HUES6 (cell line): ENCODE data around the gene CACNG4.

Source experiments
- H3K27ac ChIP-seq: 2 replicates; pipeline ENCODE4 v1.7.0; 2013; ENCODE audit warnings: low read depth, mild to moderate bottlenecking, low read length, inconsistent platforms
- H3K27me3 ChIP-seq: 2 replicates; pipeline ENCODE4 v1.6.1; 2013; ENCODE audit warnings: low read length; ENCODE audit not compliant: control insufficient read depth, insufficient read depth
- H3K36me3 ChIP-seq: 2 replicates; pipeline ENCODE4 v1.6.1; 2013; ENCODE audit warnings: low read length; ENCODE audit not compliant: control insufficient read depth, insufficient read depth
- H3K4me1 ChIP-seq: 2 replicates; pipeline ENCODE4 v1.6.1; 2013; ENCODE audit warnings: low read length; ENCODE audit not compliant: control insufficient read depth, insufficient read depth
- H3K4me3 ChIP-seq: 2 replicates; pipeline ENCODE4 v1.5.1; 2013; ENCODE audit warnings: low read depth, low read length
- H3K9ac ChIP-seq: one replicate; pipeline ENCODE4 v1.6.1; 2013; ENCODE audit warnings: mild to moderate bottlenecking, low read length
- H3K9me3 ChIP-seq: 2 replicates; pipeline ENCODE4 v1.6.1; 2013; ENCODE audit warnings: low read depth, low read length; ENCODE audit not compliant: control insufficient read depth, insufficient read depth

The CACNG4 gene

GRCh38 chr17:67018471-67019434, 54.2 kb downstream of the CACNG4 start:
- Histone ChIP-seq H3K9me3 (no peaks in the 10 kb centered on the region), H3K27me3 (no peaks in the 10 kb centered on the region), H3K27ac (no peak overlapping the region), H3K4me3 (no peak overlapping the region), H3K36me3 (no peaks in the 10 kb centered on the region), H3K9ac (no peak overlapping the region), H3K4me1 (peaks cover 5% of the 10 kb centered on the region; the same call in 1 of the 2 replicates)

GRCh38 chr17:67019809-67020208, 55.3 kb downstream of the CACNG4 start:
- Histone ChIP-seq H3K4me3 (no peak overlapping the region), H3K9me3 (no peaks in the 10 kb centered on the region), H3K27me3 (no peaks in the 10 kb centered on the region), H3K36me3 (no peaks in the 10 kb centered on the region), H3K9ac (no peak overlapping the region), H3K27ac (no peak overlapping the region), H3K4me1 (peaks cover 5% of the 10 kb centered on the region; the same call in 1 of the 2 replicates)

DNA sequence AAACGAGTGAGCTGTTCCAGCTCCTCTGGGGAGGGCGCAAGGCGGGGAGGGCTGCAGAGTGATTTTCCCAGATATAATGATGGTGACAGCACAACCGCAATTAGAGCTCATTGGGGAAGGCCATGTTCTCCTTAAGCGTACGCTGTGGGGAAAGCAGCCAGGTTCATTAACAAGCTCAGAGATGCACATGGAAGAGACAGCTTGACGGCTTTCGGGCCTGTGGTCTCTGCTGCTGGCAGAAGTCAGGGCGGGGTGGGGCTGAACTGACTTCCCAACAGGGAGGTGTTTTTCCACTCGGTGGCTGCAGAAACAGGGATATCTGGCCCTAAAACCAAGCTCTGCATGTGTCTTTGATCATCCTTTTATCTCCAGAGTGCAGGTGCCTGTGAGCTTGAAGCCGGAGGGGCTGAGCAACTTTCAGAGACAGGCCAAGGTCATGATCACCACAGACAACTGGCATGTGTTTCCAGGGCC, 55.8 kb downstream of the CACNG4 start:
- Histone ChIP-seq H3K4me3 (no peak overlapping the region), H3K9ac (no peak overlapping the region), H3K9me3 (no peaks in the 10 kb centered on the region), H3K27ac (no peak overlapping the region), H3K36me3 (no peaks in the 10 kb centered on the region), H3K4me1 (peaks cover 5% of the 10 kb centered on the region; the same call in 1 of the 2 replicates), H3K27me3 (no peaks in the 10 kb centered on the region)

- Histone ChIP-seq H3K4me3 (no peak overlapping the region), H3K36me3 (no peaks in the 10 kb centered on the region), H3K27me3 (no peaks in the 10 kb centered on the region), H3K9ac (no peak overlapping the region), H3K27ac (no peak overlapping the region), H3K4me1 (peaks cover 5% of the 10 kb centered on the region; the same call in 1 of the 2 replicates), H3K9me3 (no peaks in the 10 kb centered on the region)
These were observed 56.7 kb downstream of the CACNG4 start for GRCh38 chr17:67021196-67021595.

DNA sequence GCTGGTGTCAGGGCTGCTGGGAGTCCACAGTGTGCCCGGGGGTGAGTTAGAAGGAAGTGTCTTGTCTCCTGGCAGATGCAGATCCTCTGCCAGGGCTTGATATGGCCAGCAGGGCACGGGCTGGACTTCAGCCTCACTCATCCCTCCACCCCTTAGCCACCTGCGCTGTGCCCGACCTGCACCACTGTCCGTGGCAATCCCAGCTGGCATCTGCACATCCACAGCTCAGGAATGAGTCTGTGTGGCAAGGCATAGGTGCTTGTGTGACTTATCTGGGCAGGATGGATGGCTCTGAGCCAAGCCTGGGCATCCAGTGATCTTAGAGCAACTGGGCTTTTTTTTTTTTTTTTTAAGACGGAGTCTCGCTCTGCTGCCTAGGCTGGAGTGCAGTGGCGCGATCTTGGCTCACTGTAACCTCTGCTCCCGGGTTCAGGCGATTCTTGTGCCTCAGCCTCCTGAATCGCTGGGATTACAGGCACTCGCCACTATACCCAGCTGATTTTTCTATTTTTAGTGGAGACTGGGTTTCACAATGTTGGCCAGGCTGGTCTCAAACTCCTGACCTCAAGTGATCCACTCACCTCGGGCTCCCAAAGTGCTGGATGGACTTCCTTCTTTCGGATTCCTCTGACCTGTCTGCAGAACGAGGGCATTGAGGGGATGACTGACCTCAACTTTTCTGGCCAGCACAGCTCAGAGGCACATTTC, 57.4 kb downstream of the CACNG4 start:
- Histone ChIP-seq H3K4me3 (no peak overlapping the region), H3K4me1 (peaks cover 5% of the 10 kb centered on the region; the same call in 1 of the 2 replicates), H3K27me3 (no peaks in the 10 kb centered on the region), H3K9me3 (no peaks in the 10 kb centered on the region), H3K9ac (no peak overlapping the region), H3K27ac (no peak overlapping the region), H3K36me3 (no peaks in the 10 kb centered on the region)

DNA sequence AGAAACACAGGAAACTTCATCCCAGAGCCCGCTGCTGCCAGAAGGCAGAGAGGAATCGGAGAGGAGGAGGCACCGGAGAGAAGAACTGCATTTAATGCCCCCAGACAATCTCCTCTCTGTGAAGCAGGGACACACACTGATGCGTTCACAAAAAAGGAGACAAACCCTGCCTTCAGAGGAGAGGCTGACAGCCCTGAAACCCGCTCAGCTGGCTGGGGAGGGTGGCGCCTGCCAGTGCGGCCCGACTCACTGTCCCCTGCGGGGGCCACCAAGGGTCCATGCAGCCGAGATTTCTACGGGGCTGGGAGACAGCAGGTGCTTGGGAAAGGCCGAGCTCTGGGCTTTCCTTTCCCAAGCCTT, 57.9 kb downstream of the CACNG4 start:
- H3K27me3 ChIP-seq, result no peaks in the 10 kb centered on the region

DNA sequence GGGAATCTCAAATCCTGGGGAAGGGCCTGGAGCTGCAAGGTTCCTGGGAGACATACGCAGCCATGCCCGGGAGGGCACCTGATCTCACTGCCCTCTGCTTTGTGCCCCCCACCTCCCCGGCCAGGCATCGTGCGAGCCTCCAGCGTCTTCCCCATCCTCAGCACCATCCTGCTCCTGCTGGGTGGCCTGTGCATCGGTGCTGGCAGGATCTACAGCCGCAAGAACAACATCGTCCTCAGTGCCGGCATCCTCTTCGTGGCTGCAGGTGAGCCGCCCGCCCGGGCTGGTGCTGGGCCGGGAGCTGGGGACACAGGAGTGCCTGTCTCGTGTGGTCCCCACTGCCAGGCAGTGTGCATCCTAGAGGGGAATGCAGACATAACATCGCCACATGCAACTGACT, 60.2 kb downstream of the CACNG4 start:
- H3K9ac ChIP-seq, result no peak overlapping the region
- H3K4me3 ChIP-seq, result no peak overlapping the region
- H3K9me3 ChIP-seq, result no peaks in the 10 kb centered on the region
- H3K4me1 ChIP-seq, result no peaks in the 10 kb centered on the region
- no peak overlapping the region for H3K27ac ChIP-seq
- no peaks in the 10 kb centered on the region for H3K27me3 ChIP-seq
- H3K36me3 ChIP-seq, result no peaks in the 10 kb centered on the region

More for the DNA sequence above, 57.9 kb downstream of the CACNG4 start:
- Histone ChIP-seq H3K9ac (no peak overlapping the region), H3K4me3 (no peak overlapping the region), H3K9me3 (no peaks in the 10 kb centered on the region), H3K4me1 (peaks cover 5% of the 10 kb centered on the region; the same call in 1 of the 2 replicates), H3K27ac (no peak overlapping the region), H3K36me3 (no peaks in the 10 kb centered on the region)

- Histone ChIP-seq H3K27ac (no peak overlapping the region), H3K4me3 (no peak overlapping the region), H3K36me3 (no peaks in the 10 kb centered on the region), H3K9me3 (no peaks in the 10 kb centered on the region), H3K4me1 (no peaks in the 10 kb centered on the region), H3K27me3 (no peaks in the 10 kb centered on the region), H3K9ac (no peak overlapping the region)
These were observed 60.8 kb downstream of the CACNG4 start for GRCh38 chr17:67025216-67025792.

GRCh38 chr17:67026341-67026740, 61.8 kb downstream of the CACNG4 start:
- Histone ChIP-seq H3K36me3 (no peaks in the 10 kb centered on the region), H3K9ac (no peak overlapping the region), H3K27me3 (no peaks in the 10 kb centered on the region), H3K4me3 (no peak overlapping the region), H3K27ac (no peak overlapping the region), H3K4me1 (no peaks in the 10 kb centered on the region), H3K9me3 (no peaks in the 10 kb centered on the region)

DNA sequence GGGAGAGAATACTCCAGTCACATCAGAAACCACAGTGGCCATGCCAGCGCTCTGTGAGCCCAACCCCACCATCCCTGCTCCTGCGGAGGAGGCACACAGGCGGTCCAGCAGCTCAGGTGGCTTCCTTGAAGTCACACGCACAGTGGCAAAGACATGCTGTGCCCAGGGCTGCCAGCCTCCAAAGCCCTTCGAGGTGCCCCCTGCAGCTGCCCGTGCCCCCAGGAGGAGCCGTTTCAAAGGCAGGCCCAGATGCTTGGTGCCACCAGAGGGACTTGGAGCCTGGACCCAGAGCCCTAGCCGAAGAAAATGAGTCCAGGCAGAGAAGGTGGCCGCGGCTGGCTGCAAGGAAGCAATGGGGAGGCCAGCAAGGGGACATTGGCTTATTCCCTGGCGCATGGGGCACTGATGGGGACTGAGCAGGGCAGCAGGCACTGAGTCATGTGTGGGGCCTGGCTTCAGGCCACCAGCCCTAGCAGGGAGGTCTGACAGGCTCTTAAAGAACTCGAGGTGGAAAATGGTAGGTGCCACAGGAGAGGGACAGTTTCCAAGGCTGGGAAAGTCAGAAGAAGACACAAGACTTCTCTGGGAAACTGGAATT, 62.6 kb downstream of the CACNG4 start:
- no peaks in the 10 kb centered on the region for H3K27me3 ChIP-seq
- H3K27ac ChIP-seq, result no peak overlapping the region
- H3K36me3 ChIP-seq, result no peaks in the 10 kb centered on the region
- H3K9ac ChIP-seq, result no peak overlapping the region
- no peak overlapping the region for H3K4me3 ChIP-seq
- H3K4me1 ChIP-seq, result no peaks in the 10 kb centered on the region
- H3K9me3 ChIP-seq, result no peaks in the 10 kb centered on the region
